ENCODE measurements around the gene CEP57L1. TPM values are rescaled to one million over a fixed set of nuclear protein-coding genes. Genes with fewer than 3 reads are reported as not detected.

CEP57L1 gene
- total RNA-seq, 1 experiment from 2014 or later, result 20.7 TPM

GRCh38 chr6:109059153-109059552 is 36.2 kb upstream of the CEP57L1 start:
- H3K27ac ChIP-seq (ENCODE audit: low read depth, low read length), result no peak overlapping the region
- no TSS peak for BruUV-seq (replicated peaks)
- no peaks in the 10 kb centered on the region for H4K20me1 ChIP-seq (ENCODE audit: insufficient read depth)
- H3K4me2 ChIP-seq (ENCODE audit: low read length), result no peak overlapping the region
- no peaks in the 10 kb centered on the region for H3K9me3 ChIP-seq (ENCODE audit: control insufficient read depth in 1 of 2, insufficient read depth in 1 of 2, low read depth in 1 of 2, low read length in 2 of 2)
- no peaks in the 10 kb centered on the region for H3K27me3 ChIP-seq (ENCODE audit: insufficient read depth, low read length)
- H3K36me3 ChIP-seq (ENCODE audit: control insufficient read depth in 1 of 2, insufficient read depth in 2 of 2, low read length in 2 of 2), result no peaks in the 10 kb centered on the region
- RAD21 ChIA-PET (ENCODE audit: low non-redundant PET in 1 of 2, low total read pairs in 2 of 2, uncharacterized antibody in 2 of 2, unreplicated experiment in 2 of 2), result no interaction called here
- ATAC-seq (no peak), DNase-seq (ENCODE audit: low read depth, low spot score) (no peak)
- H2AFZ ChIP-seq (ENCODE audit: low read depth, low read length, poor library complexity, severe bottlenecking), result no peak overlapping the region
- H3K9me2 ChIP-seq (ENCODE audit: insufficient read depth), result no peaks in the 10 kb centered on the region
- POLR2A ChIA-PET, result no interaction called here
- no peak overlapping the region for H3K4me3 ChIP-seq (replicated peaks in 1 of 2; ENCODE audit: low read depth in 1 of 2, low read length in 2 of 2)
- no peaks in the 10 kb centered on the region for H3K4me1 ChIP-seq (ENCODE audit: control insufficient read depth in 1 of 2, insufficient read depth in 2 of 2, low read length in 2 of 2)
- intact Hi-C loops (cut with micrococcal nuclease), result no loop called here
- CTCF ChIA-PET, result no interaction called here
- H3K9ac ChIP-seq (ENCODE audit: low read length), result no peak overlapping the region
- TF ChIP-seq CBX3 (IDR thresholded peaks at IDR 0.05; ENCODE audit: low read depth), result no peak
- TF ChIP-seq RAD21 (IDR thresholded peaks at IDR 0.05; ENCODE audit: low read depth), result no peak
- TF ChIP-seq SIN3A (IDR thresholded peaks at IDR 0.05; ENCODE audit: low read depth), result no peak
- TF ChIP-seq JUND (IDR thresholded peaks at IDR 0.05), result no peak
- TF ChIP-seq ELF1 (IDR thresholded peaks at IDR 0.05; ENCODE audit: borderline replicate concordance, low read depth), result no peak
- no peak for TF ChIP-seq REST (IDR thresholded peaks at IDR 0.05; ENCODE audit: low read depth)
- TF ChIP-seq MAX (IDR thresholded peaks at IDR 0.05), result no peak
- TF ChIP-seq ZNF274 (IDR thresholded peaks at IDR 0.05; ENCODE audit: low read depth, low read length), result no peak
- TF ChIP-seq EZH2 (IDR thresholded peaks at IDR 0.05), result no peak
- TF ChIP-seq CEBPB (IDR thresholded peaks at IDR 0.05; ENCODE audit: low read depth), result no peak
- TF ChIP-seq FOSL1 (IDR thresholded peaks at IDR 0.05; ENCODE audit: low read depth), result no peak
- no peak for TF ChIP-seq SP1 (IDR thresholded peaks at IDR 0.05; ENCODE audit: low read depth)
- no peak for TF ChIP-seq TCF7L2 (IDR thresholded peaks at IDR 0.05; ENCODE audit: borderline replicate concordance, extremely low read depth, insufficient read depth, insufficient read length)
- TF ChIP-seq POLR2AphosphoS5 (IDR thresholded peaks at IDR 0.05; ENCODE audit: low read depth, low read length), result no peak
- TF ChIP-seq EZH2phosphoT487 (IDR thresholded peaks at IDR 0.05; ENCODE audit: borderline replicate concordance), result no peak
- no peak for TF ChIP-seq EGR1 (IDR thresholded peaks at IDR 0.05; ENCODE audit: low read depth)
- H3K79me2 ChIP-seq (ENCODE audit: insufficient read depth, low read length), result no peaks in the 10 kb centered on the region

Measured in HCT116 (cell line).